GM12872 (cell line): Measurements from ENCODE around the gene PPDPF.

Experiments used
- TF ChIP-seq, protein P1 (sequence below): IDR thresholded peaks from 3 replicates; pipeline ENCODE4 v1.5.1; 2011; ENCODE audit warnings: low read depth, mild to moderate bottlenecking, low read length, moderate library complexity; ENCODE audit not compliant: insufficient read depth

PPDPF gene

DNA sequence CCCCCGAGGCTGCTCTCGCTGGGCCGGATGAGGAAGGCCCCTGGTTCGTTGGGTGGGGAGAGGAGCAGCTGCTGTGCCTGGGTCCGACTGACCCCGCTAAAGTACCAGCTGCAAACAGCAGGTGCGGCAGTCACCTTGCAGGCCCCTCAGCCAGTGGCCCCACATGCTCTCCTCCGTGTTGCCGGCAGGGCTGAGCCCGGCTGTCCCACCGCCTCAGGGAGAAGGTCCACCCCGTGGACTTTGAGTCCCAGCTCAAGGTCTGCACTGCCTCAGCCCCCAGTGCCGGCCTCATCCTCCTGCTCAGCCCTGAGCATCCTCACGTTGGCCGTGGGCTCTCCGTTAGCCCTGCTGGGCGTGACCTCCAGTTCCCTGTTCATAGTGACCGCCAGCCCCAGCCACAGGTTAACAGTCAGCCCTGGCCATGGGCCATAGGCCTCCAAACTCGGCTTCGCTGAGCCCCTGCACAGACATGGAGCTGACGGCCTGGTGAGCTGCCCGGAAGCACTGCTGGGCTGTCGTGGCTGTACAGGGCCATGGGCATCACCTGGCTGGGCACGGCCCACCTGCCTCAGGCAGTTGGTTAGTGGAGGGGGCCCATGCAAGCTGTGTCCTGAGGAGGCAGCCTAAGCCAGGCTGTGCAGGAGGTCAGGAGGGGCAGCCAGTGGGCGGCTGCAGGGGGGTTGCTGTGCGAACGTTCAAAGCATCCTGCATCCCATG, 23.8 kb downstream of the PPDPF start:
- TF ChIP-seq, protein P1, sequence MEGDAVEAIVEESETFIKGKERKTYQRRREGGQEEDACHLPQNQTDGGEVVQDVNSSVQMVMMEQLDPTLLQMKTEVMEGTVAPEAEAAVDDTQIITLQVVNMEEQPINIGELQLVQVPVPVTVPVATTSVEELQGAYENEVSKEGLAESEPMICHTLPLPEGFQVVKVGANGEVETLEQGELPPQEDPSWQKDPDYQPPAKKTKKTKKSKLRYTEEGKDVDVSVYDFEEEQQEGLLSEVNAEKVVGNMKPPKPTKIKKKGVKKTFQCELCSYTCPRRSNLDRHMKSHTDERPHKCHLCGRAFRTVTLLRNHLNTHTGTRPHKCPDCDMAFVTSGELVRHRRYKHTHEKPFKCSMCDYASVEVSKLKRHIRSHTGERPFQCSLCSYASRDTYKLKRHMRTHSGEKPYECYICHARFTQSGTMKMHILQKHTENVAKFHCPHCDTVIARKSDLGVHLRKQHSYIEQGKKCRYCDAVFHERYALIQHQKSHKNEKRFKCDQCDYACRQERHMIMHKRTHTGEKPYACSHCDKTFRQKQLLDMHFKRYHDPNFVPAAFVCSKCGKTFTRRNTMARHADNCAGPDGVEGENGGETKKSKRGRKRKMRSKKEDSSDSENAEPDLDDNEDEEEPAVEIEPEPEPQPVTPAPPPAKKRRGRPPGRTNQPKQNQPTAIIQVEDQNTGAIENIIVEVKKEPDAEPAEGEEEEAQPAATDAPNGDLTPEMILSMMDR, result no peak

GRCh38 chr20:63544958-63545516, 24.5 kb downstream of the PPDPF start:
- TF ChIP-seq, protein P1, result no peak

DNA sequence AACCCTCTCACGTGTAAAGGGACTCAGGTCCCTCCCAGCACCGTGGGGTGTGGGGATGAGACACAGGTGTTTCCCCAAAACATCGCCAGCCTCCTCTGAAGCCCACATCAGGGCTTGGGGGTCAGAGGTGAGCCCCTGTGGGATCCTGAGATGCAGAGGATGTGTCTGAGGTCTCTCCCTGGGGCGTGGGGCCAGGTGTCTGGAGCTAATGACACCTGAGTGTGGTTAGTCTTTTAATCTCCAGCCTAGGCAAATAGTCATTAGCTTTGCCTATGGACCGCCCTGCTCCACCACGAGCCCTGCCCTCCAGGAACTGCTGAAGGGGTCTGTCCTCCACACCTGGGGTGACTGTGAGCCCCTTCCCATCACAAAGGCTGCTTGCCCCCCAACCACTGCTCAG, 25.2 kb downstream of the PPDPF start:
- TF ChIP-seq, protein P1, result no peak

GRCh38 chr20:63546256-63546955, 25.8 kb downstream of the PPDPF start:
- TF ChIP-seq, protein P1, result no peak

DNA sequence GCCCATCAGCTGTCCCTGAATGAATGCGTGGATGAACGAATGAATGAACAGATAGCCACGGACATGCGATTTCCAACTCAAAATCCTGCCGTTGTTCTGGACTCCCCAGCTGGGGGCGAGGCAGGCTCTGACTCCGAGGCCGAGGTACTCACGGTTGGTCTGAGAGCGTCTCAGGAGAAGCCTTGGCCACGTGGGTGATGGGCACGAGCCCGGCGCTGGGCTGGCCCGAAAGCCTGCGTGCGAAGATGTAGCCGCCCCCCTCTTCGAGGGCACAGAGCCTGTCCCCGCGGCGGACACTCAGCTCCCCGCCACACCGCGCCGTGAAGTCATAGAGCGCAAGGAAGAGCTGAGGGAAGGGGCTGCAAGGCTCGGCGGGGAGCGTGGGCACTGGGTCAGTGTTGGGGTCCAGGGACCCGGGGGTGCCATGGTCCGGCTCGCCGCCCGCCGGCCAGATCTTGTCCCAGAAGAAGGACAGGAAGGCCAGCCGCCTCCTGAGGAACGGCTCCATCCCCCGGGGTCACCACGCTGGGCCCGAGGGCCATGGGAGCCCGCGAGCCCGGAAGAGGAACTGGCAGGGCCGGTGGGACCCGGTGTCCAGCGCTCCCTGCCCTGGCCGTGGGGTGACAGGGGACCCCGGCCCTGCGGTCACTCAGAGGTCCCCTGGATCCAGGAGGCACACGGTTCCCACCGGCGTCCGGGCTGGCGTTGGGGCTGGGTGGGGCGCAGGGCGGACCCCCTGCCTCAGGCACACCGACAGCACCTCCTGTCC, 26.6 kb downstream of the PPDPF start:
- TF ChIP-seq, protein P1, result no peak

GRCh38 chr20:63547725-63548480, 27.3 kb downstream of the PPDPF start, which contains the start of gene SRMS:
TSS of gene SRMS (minus strand) at chr20:63547749. CDS start at chr20:63547463, 286 bp downstream.
- TF ChIP-seq, protein P1, result no peak
